DOHH2 (cell line): Measurements from ENCODE around the gene BLOC1S2.

Experiments
- H3F3A ChIP-seq: fragments of 200-600 bp; sonication (generic), shearing (Covaris generic); 2 replicates; pipeline ENCODE4 v1.6.0; 2016; ENCODE audit warnings: antibody characterized with exemption, mild to moderate bottlenecking; ENCODE audit not compliant: control insufficient read depth, insufficient read depth
- H3K27ac ChIP-seq: fragments of 200-600 bp; sonication (generic); 2 replicates; pipeline ENCODE4 v1.5.1; 2014; ENCODE audit warnings: low read depth, mild to moderate bottlenecking, low read length, moderate library complexity
- H3K27me3 ChIP-seq: fragments of 200-600 bp; sonication (generic); 2 replicates; pipeline ENCODE4 v1.6.1; 2014; ENCODE audit warnings: mild to moderate bottlenecking, low read length, mixed read lengths; ENCODE audit not compliant: control insufficient read depth
- H3K36me3 ChIP-seq: fragments of 200-600 bp; sonication (generic); 2 replicates; pipeline ENCODE4 v1.6.1; 2014; ENCODE audit warnings: mild to moderate bottlenecking, low read length, moderate library complexity, mixed read lengths; ENCODE audit not compliant: control insufficient read depth
- H3K4me1 ChIP-seq: fragments of 200-600 bp; sonication (generic); 2 replicates; pipeline ENCODE4 v1.6.1; 2014; ENCODE audit warnings: mild to moderate bottlenecking, low read length, mixed read lengths; ENCODE audit not compliant: control insufficient read depth
- H3K4me2 ChIP-seq: fragments of 200-600 bp; sonication (generic); 2 replicates; pipeline ENCODE4 v1.6.0; 2014; ENCODE audit warnings: mild to moderate bottlenecking, low read length, moderate library complexity
- H3K4me3 ChIP-seq: fragments of 200-600 bp; sonication (generic); 2 replicates; pipeline ENCODE4 v1.5.1; 2014; ENCODE audit warnings: mild to moderate bottlenecking, low read length, mixed read lengths
- H3K79me2 ChIP-seq: fragments of 200-600 bp; sonication (generic); 2 replicates; pipeline ENCODE4 v1.6.1; 2014; ENCODE audit warnings: mild to moderate bottlenecking, low read length, mixed read lengths; ENCODE audit not compliant: control insufficient read depth
- H3K9me2 ChIP-seq: fragments of 200-600 bp; sonication (generic); replicated peaks from 2 replicates; pipeline ENCODE4 v1.6.1; 2014; ENCODE audit warnings: mild to moderate bottlenecking, low read length, mixed read lengths; ENCODE audit not compliant: control insufficient read depth
- H3K9me3 ChIP-seq: fragments of 200-600 bp; sonication (generic); 2 replicates; pipeline ENCODE4 v1.6.1; 2014; ENCODE audit warnings: antibody characterized with exemption, low read length, mixed read lengths; ENCODE audit not compliant: control insufficient read depth, insufficient read depth
- H4K20me1 ChIP-seq: fragments of 200-600 bp; sonication (generic); 2 replicates; pipeline ENCODE4 v1.6.0; 2014; ENCODE audit warnings: low read depth, mild to moderate bottlenecking, antibody characterized with exemption, low read length, moderate library complexity; ENCODE audit not compliant: control insufficient read depth, insufficient read depth
- EZH2phosphoT487 ChIP-seq: fragments of 200-600 bp; sonication (generic); IDR thresholded peaks from 2 replicates; pipeline ENCODE4 v1.6.1; 2017; ENCODE audit warnings: borderline replicate concordance, mild to moderate bottlenecking, antibody characterized with exemption, low read length, moderate library complexity, mixed read lengths
- TF ChIP-seq, protein P1 (sequence below): fragments of 200-600 bp; sonication (generic); IDR thresholded peaks from one replicate; pipeline ENCODE4 v1.5.1; 2014; ENCODE audit warnings: antibody characterized with exemption, mild to moderate bottlenecking, low read depth, low read length; ENCODE audit not compliant: poor library complexity, severe bottlenecking

The BLOC1S2 gene

GRCh38 chr10:100229819-100230422 is 56.6 kb downstream of the BLOC1S2 start:
- Histone ChIP-seq H3K79me2 (peaks cover 47% of the 10 kb centered on the region), H3K9me3 (no peaks in the 10 kb centered on the region), H3K27ac (peak overlapping the region; percentile 14; the same call in 1 of the 2 replicates), H3K27me3 (no peaks in the 10 kb centered on the region), H3F3A (peaks cover 19% of the 10 kb centered on the region), H3K36me3 (peaks cover 46% of the 10 kb centered on the region), H3K9me2 (no peaks in the 10 kb centered on the region), H3K4me3 (peak overlapping the region; percentile 91), H3K4me2 (peak overlapping the region; percentile 76), H4K20me1 (no peaks in the 10 kb centered on the region), H3K4me1 (peaks cover 37% of the 10 kb centered on the region)
- TF ChIP-seq EZH2phosphoT487 = no peak
- TF ChIP-seq, protein P1, sequence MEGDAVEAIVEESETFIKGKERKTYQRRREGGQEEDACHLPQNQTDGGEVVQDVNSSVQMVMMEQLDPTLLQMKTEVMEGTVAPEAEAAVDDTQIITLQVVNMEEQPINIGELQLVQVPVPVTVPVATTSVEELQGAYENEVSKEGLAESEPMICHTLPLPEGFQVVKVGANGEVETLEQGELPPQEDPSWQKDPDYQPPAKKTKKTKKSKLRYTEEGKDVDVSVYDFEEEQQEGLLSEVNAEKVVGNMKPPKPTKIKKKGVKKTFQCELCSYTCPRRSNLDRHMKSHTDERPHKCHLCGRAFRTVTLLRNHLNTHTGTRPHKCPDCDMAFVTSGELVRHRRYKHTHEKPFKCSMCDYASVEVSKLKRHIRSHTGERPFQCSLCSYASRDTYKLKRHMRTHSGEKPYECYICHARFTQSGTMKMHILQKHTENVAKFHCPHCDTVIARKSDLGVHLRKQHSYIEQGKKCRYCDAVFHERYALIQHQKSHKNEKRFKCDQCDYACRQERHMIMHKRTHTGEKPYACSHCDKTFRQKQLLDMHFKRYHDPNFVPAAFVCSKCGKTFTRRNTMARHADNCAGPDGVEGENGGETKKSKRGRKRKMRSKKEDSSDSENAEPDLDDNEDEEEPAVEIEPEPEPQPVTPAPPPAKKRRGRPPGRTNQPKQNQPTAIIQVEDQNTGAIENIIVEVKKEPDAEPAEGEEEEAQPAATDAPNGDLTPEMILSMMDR = no peak

DNA sequence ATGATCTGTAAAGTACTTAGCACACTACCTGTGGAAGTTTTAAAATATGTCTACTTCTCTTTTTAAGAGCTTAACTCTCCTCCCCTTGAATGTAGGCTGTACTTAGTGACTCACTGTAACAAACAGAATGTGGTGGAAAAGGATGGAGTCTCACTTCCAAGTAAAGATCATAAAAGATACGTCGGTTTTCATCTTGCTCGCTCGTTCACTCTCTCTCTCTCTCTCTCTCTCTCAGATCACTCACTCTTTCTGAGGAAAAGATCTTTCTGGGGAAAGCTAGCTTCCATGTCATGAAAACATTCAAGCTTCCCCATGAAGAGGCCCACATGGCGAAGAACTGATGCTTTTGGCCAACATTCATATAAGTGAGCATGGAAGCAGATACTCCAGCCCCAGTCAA is 62.6 kb downstream of the BLOC1S2 start:
- peaks cover 17% of the 10 kb centered on the region for H3K4me1 ChIP-seq
- H3K4me3 ChIP-seq = no peak overlapping the region
- H3K36me3 ChIP-seq = peaks cover 62% of the 10 kb centered on the region
- TF ChIP-seq, protein P1 = no peak
- no peak for TF ChIP-seq EZH2phosphoT487
- no peak overlapping the region for H3K4me2 ChIP-seq
- H3F3A ChIP-seq = no peaks in the 10 kb centered on the region
- no peaks in the 10 kb centered on the region for H4K20me1 ChIP-seq
- peaks cover 34% of the 10 kb centered on the region for H3K79me2 ChIP-seq
- H3K27ac ChIP-seq = no peak overlapping the region
- no peaks in the 10 kb centered on the region for H3K9me2 ChIP-seq
- no peaks in the 10 kb centered on the region for H3K27me3 ChIP-seq
- no peaks in the 10 kb centered on the region for H3K9me3 ChIP-seq
